ENCODE measurements around the gene XPR1. TPM values are rescaled to one million over a fixed set of nuclear protein-coding genes. Genes with fewer than 3 reads are reported as not detected.

XPR1 gene
- total RNA-seq, 4 donors from 2014 or later, result 10.0 to 29.7 (median 26.2) TPM

DNA sequence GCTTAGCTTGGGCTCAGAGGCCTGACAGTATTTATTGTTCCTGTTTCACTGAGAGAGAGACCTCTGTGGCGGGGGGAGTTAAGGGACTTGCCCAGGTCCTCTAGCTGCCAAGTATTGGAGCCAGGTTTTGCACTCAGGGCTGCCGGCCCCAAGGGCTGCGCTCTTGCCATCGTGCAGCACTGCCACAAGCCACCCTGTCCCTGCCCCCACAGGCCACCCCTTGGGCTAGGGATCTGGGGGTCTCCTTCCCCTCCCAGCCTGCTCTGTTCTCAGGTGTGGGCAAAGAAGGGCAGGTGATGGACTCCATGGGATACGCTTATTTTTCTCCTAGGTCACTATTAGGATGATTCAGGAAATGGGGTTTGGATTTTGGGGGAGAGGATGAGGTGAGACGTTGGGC, 289.6 kb downstream of the XPR1 start:
- DNase-seq, result no peak
- no peak for TF ChIP-seq POLR2A (IDR thresholded peaks at IDR 0.05)
- TF ChIP-seq, protein P1, sequence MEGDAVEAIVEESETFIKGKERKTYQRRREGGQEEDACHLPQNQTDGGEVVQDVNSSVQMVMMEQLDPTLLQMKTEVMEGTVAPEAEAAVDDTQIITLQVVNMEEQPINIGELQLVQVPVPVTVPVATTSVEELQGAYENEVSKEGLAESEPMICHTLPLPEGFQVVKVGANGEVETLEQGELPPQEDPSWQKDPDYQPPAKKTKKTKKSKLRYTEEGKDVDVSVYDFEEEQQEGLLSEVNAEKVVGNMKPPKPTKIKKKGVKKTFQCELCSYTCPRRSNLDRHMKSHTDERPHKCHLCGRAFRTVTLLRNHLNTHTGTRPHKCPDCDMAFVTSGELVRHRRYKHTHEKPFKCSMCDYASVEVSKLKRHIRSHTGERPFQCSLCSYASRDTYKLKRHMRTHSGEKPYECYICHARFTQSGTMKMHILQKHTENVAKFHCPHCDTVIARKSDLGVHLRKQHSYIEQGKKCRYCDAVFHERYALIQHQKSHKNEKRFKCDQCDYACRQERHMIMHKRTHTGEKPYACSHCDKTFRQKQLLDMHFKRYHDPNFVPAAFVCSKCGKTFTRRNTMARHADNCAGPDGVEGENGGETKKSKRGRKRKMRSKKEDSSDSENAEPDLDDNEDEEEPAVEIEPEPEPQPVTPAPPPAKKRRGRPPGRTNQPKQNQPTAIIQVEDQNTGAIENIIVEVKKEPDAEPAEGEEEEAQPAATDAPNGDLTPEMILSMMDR (IDR thresholded peaks at IDR 0.05), result no peak
- Histone ChIP-seq H3K9me3 (no peaks in the 10 kb centered on the region), H3K4me3 (no peak overlapping the region), H3K36me3 (no peaks in the 10 kb centered on the region), H3K27ac (no peak overlapping the region), H3K4me1 (no peaks in the 10 kb centered on the region), H3K27me3 (no peaks in the 10 kb centered on the region)
- intact Hi-C loops (cut with DNase I; ENCODE audit: low total_unique reads), result no loop called here

DNA sequence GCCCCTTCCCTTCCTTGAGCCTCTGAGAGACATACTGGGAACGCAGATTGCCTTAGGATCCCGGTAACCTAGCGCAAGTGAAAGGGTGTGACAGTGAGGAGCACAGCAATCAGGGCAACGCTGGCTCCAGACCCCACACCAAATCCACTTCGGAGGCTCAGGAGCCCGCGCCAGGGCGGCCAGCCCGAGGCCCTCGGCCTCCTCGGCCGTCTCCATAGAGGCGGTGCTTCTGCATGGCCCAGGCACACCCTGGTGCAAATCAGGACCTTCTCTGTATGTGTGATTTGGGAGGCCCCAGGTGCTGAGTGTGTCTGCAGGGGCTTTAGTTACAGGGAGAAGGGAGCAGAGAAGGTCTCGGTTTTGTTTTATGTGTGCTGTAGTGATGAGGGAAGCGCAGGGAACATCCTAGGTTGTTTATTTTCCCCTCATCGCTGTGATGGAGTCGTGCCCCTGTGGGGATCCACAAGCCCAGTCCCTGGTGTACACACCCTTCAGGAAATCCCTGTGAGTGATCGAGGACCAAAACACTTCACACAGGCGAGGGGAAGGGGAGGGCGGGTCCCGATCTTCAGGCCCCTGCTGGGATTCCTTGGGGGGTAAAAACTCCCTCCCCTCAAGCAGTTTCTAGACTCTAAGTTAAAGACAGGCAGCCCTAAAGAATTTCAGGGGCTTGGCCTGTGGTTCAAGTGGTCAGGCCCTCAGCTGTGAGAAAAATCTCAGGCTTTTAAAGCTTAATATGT, 290.2 kb downstream of the XPR1 start:
- Histone ChIP-seq H3K36me3 (no peaks in the 10 kb centered on the region), H3K4me3 (no peak overlapping the region), H3K27me3 (no peaks in the 10 kb centered on the region), H3K9me3 (no peaks in the 10 kb centered on the region), H3K27ac (no peak overlapping the region), H3K4me1 (peaks cover 4 to 5% of the 10 kb centered on the region in 2 donors)
- TF ChIP-seq, protein P1 (IDR thresholded peaks at IDR 0.05), result no peak
- no peak for TF ChIP-seq POLR2A (IDR thresholded peaks at IDR 0.05)
- DNase-seq, result no peak
- intact Hi-C loops (cut with DNase I; ENCODE audit: low total_unique reads), result no loop called here

DNA sequence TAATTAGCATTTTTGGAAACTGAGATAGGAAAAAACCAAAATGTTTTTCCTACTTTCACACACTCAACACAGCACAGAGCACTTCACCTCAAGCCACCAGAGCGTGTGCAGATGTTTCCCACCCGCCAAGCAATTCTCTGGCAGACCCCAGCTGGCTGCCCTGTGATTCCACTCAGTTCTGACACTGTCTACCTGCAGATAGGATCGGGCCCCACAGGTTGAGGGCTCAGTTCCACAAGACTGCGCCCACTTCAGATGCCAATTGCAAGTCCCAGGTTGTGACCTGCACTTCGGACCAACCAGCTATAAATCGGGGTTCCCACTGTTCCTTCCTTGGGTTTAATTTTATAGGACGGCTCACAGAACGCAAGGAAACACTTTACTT, 290.8 kb downstream of the XPR1 start:
- Histone ChIP-seq H3K36me3 (no peaks in the 10 kb centered on the region), H3K27ac (no peak overlapping the region), H3K4me3 (no peak overlapping the region), H3K4me1 (peaks cover 6 to 10% of the 10 kb centered on the region in 2 donors), H3K27me3 (no peaks in the 10 kb centered on the region), H3K9me3 (no peaks in the 10 kb centered on the region)
- DNase-seq, result no peak
- TF ChIP-seq, protein P1 (IDR thresholded peaks at IDR 0.05), result no peak
- TF ChIP-seq POLR2A (IDR thresholded peaks at IDR 0.05), result no peak
- intact Hi-C loops (cut with DNase I; ENCODE audit: low total_unique reads), result no loop called here

DNA sequence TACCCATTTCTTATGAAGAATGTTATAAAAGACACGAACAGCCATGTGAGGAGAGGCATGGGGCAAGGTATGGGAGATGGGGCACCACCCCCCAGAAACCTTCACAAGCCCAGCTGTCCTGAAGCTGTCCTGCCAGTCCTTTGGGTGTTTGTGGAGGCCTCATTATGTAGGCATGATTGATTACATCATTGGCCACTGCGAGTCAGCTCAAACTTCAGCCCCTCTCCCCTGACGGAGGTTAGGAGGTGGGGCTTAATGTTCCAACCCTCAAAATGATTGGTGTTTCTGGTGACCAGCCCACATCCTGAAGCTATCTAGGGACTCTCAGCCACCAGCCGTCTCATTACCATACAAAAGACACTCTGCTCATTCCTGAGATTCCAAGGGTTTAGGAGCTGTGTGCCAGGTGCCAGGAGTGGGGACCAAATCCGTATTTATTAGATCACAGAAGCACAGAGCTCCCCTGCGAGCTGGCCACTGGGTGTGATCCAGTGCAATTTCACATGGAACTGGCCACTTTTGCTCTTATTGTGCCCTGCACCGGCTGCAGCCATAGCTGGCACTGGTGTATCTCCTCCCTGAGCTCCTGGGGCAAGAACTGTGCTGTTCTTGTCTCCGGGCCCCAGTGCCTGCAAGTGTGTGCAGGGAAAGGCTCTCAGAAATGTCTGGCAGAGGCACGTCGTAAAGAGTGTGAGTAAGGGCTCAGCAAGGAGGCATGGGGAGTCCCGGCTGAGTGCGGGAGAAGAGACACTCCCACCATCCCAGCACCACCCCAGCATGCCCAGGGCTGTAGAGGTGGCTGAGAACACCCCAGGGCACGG, 291.4 kb downstream of the XPR1 start:
- H3K27ac ChIP-seq, result no peak overlapping the region
- no peaks in the 10 kb centered on the region for H3K36me3 ChIP-seq
- no peak for TF ChIP-seq POLR2A (IDR thresholded peaks at IDR 0.05)
- TF ChIP-seq, protein P1 (IDR thresholded peaks at IDR 0.05), result no peak
- no peaks in the 10 kb centered on the region for H3K9me3 ChIP-seq
- DNase-seq, result no peak
- intact Hi-C loops (cut with DNase I; ENCODE audit: low total_unique reads), result no loop called here
- no peaks in the 10 kb centered on the region for H3K27me3 ChIP-seq
- H3K4me1 ChIP-seq, result peaks cover 6 to 16% of the 10 kb centered on the region in 2 donors
- H3K4me3 ChIP-seq, result no peak overlapping the region

DNA sequence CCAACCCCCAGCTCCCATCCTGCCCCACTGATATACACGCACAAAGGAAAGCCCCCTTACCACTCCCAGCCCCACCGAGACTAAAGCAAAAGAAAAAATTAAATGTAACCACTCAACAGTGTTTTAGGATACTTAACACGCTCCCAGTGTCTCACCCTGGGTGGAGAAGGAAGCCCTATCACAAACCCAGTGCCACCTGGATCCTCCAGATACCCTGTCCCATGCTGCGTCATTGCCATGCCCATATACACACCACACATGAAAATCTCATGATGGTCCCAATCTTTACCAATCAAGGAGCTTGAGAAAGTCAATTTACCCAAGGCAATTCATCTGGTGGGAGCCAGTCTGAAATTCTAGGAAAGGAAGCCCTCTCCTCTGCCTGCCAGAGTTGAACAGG, 292.1 kb downstream of the XPR1 start:
- intact Hi-C loops (cut with DNase I; ENCODE audit: low total_unique reads), result no loop called here
- DNase-seq, result no peak

More for the DNA sequence above, 292.1 kb downstream of the XPR1 start:
- TF ChIP-seq POLR2A (IDR thresholded peaks at IDR 0.05), result no peak
- TF ChIP-seq, protein P1 (IDR thresholded peaks at IDR 0.05), result no peak
- no peak overlapping the region for H3K27ac ChIP-seq
- H3K9me3 ChIP-seq, result no peaks in the 10 kb centered on the region
- no peaks in the 10 kb centered on the region for H3K36me3 ChIP-seq
- peaks cover 6 to 18% of the 10 kb centered on the region in 2 donors for H3K4me1 ChIP-seq
- no peaks in the 10 kb centered on the region for H3K27me3 ChIP-seq
- H3K4me3 ChIP-seq, result no peak overlapping the region

Data from uterus (tissue), 4 donors.